Neural cell (in vitro differentiated cells): ENCODE data around the gene FKBP4. TPM values are rescaled to one million over a fixed set of nuclear protein-coding genes. Genes with fewer than 3 reads are reported as not detected.

Source experiments
- H2AFZ ChIP-seq: fragments of 200-600, 300-800 bp; sonication (generic), shearing (Covaris generic); 2 replicates; pipeline ENCODE4 v1.6.0; 2014; ENCODE audit warnings: low read depth, mild to moderate bottlenecking, antibody characterized with exemption, low read length, moderate library complexity
- H3F3A ChIP-seq: fragments of 200-600 bp; shearing (Covaris generic); 2 replicates; pipeline ENCODE4 v1.6.1; 2016; ENCODE audit warnings: mild to moderate bottlenecking, moderate library complexity, mixed read lengths, antibody characterized with exemption, low read length; ENCODE audit not compliant: insufficient read depth, poor library complexity, severe bottlenecking
- H3K27ac ChIP-seq: fragments of 200-600, 300-800 bp; sonication (generic), shearing (Covaris generic); 2 replicates; pipeline ENCODE4 v1.5.1; 2014; ENCODE audit warnings: mild to moderate bottlenecking, low read length, moderate library complexity
- H3K27me3 ChIP-seq: fragments of 300-800, 200-600 bp; sonication (generic), shearing (Covaris generic); 2 replicates; pipeline ENCODE4 v1.6.0; 2014; ENCODE audit warnings: mild to moderate bottlenecking, low read depth, low read length, moderate library complexity; ENCODE audit not compliant: insufficient read depth
- H3K36me3 ChIP-seq: fragments of 300-800, 200-600 bp; sonication (generic), shearing (Covaris generic); 2 replicates; pipeline ENCODE4 v1.5.1; 2014; ENCODE audit warnings: mild to moderate bottlenecking, antibody characterized with exemption, low read length, moderate library complexity; ENCODE audit not compliant: insufficient read depth
- H3K4me2 ChIP-seq: fragments of 300-800, 200-600 bp; sonication (generic), shearing (Covaris generic); 2 replicates; pipeline ENCODE4 v1.6.0; 2014; ENCODE audit warnings: mild to moderate bottlenecking, low read length
- H3K4me3 ChIP-seq: fragments of 300-800, 200-600 bp; sonication (generic), shearing (Covaris generic); 2 replicates; pipeline ENCODE4 v1.5.1; 2014; ENCODE audit warnings: mild to moderate bottlenecking, low read length, moderate library complexity
- H3K79me2 ChIP-seq: fragments of 200-600 bp; shearing (Covaris generic); replicated peaks from 2 replicates; pipeline ENCODE4 v1.6.0; 2014; ENCODE audit warnings: mild to moderate bottlenecking, low read length, moderate library complexity; ENCODE audit not compliant: insufficient read depth
- H3K9ac ChIP-seq: fragments of 300-800, 200-600 bp; sonication (generic), shearing (Covaris generic); 2 replicates; pipeline ENCODE4 v1.6.1; 2016; ENCODE audit warnings: mild to moderate bottlenecking, low read length, mixed read lengths
- H3K9me2 ChIP-seq: fragments of 200-600 bp; shearing (Covaris generic); 2 replicates; pipeline ENCODE4 v1.6.1; 2016; ENCODE audit warnings: mild to moderate bottlenecking, low read length, mixed read lengths; ENCODE audit not compliant: insufficient read depth
- H3K9me3 ChIP-seq: fragments of 200-600, 300-800 bp; sonication (generic), shearing (Covaris generic); 2 replicates; pipeline ENCODE4 v1.6.1; 2016; ENCODE audit warnings: mild to moderate bottlenecking, mixed run types, low read length, moderate library complexity, mixed read lengths
- H4K20me1 ChIP-seq: fragments of 200-600 bp; shearing (Covaris generic); 2 replicates; pipeline ENCODE4 v1.6.1; 2016; ENCODE audit warnings: mild to moderate bottlenecking, mixed run types; ENCODE audit not compliant: insufficient read depth
- EP300 ChIP-seq: fragments of 450-650 bp; conservative IDR thresholded peaks from 2 replicates; pipeline ENCODE4 v1.6.1; 2014; ENCODE audit warnings: antibody characterized with exemption, mild to moderate bottlenecking, moderate library complexity; ENCODE audit not compliant: poor library complexity, severe bottlenecking
- EZH2 ChIP-seq: fragments of 200-600, 300-800 bp; shearing (Covaris generic), sonication (generic); IDR thresholded peaks from 2 replicates; pipeline ENCODE4 v1.6.1; 2014; ENCODE audit warnings: antibody characterized with exemption, low read length, borderline replicate concordance, mild to moderate bottlenecking; ENCODE audit not compliant: insufficient read depth, poor library complexity, severe bottlenecking
- MXI1 ChIP-seq: fragments of 450-650 bp; conservative IDR thresholded peaks from 2 replicates; pipeline ENCODE4 v1.6.1; 2014; ENCODE audit warnings: antibody characterized with exemption, mild to moderate bottlenecking; ENCODE audit not compliant: poor library complexity, severe bottlenecking
- POLR2AphosphoS5 ChIP-seq: IDR thresholded peaks from 2 replicates; pipeline ENCODE4 v1.6.1; 2012
- RAD21 ChIP-seq: fragments of 450-650 bp; conservative IDR thresholded peaks from 2 replicates; pipeline ENCODE4 v1.6.1; 2014; ENCODE audit warnings: antibody characterized with exemption, mild to moderate bottlenecking, moderate library complexity
- SMC3 ChIP-seq: fragments of 450-650 bp; conservative IDR thresholded peaks from 2 replicates; pipeline ENCODE4 v1.6.1; 2014; ENCODE audit warnings: antibody characterized with exemption, mild to moderate bottlenecking, moderate library complexity; ENCODE audit not compliant: poor library complexity
- TAF1 ChIP-seq: IDR thresholded peaks from 2 replicates; pipeline ENCODE4 v1.6.1; 2012; ENCODE audit warnings: low read depth
- polyA plus RNA-seq: library from polyadenylated mRNA; depleted of rRNA; stranded (reverse); fragments of >200 nt; gene quantifications from 2 replicates; pipeline ENCODE4 v1.2.3, GENCODE V29; 2014
- TF ChIP-seq, protein P1 (sequence below): fragments of 450-650 bp; IDR thresholded peaks from 2 replicates; pipeline ENCODE4 v1.5.1; 2014; ENCODE audit warnings: antibody characterized with exemption, mild to moderate bottlenecking, moderate library complexity; ENCODE audit not compliant: poor library complexity, severe bottlenecking
- TF ChIP-seq, protein P2 (sequence below): IDR thresholded peaks from 2 replicates; pipeline ENCODE4 v1.6.1; 2012; ENCODE audit warnings: borderline replicate concordance

FKBP4 gene
- polyA plus RNA-seq, 1 donor from 2014 or later, result 102 TPM

DNA sequence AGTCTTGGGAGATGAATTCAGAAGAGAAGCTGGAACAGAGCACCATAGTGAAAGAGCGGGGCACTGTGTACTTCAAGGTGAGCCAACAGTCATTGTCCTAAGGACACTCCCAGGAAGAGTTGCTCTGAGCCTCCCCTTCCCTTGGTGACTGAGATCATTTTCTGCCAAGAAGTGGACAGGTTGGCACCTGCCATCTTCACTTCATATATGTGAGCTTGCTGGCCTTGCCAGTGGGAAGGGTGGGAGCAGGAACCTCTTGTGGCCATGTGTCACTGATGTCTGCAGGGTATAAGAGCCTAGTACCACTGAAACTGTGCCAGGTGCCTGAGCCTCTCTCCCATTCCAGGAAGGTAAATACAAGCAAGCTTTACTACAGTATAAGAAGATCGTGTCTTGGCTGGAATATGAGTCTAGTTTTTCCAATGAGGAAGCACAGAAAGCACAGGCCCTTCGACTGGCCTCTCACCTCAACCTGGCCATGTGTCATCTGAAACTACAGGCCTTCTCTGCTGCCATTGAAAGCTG, 5.3 kb downstream of the FKBP4 start:
- no peak overlapping the region for H3K9ac ChIP-seq
- no peak for TF ChIP-seq EZH2
- TF ChIP-seq EP300, result no peak
- TF ChIP-seq TAF1, result no peak
- TF ChIP-seq RAD21, result no peak
- TF ChIP-seq, protein P1, sequence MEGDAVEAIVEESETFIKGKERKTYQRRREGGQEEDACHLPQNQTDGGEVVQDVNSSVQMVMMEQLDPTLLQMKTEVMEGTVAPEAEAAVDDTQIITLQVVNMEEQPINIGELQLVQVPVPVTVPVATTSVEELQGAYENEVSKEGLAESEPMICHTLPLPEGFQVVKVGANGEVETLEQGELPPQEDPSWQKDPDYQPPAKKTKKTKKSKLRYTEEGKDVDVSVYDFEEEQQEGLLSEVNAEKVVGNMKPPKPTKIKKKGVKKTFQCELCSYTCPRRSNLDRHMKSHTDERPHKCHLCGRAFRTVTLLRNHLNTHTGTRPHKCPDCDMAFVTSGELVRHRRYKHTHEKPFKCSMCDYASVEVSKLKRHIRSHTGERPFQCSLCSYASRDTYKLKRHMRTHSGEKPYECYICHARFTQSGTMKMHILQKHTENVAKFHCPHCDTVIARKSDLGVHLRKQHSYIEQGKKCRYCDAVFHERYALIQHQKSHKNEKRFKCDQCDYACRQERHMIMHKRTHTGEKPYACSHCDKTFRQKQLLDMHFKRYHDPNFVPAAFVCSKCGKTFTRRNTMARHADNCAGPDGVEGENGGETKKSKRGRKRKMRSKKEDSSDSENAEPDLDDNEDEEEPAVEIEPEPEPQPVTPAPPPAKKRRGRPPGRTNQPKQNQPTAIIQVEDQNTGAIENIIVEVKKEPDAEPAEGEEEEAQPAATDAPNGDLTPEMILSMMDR, result no peak
- no peak for TF ChIP-seq SMC3
- no peak for TF ChIP-seq POLR2AphosphoS5
- TF ChIP-seq, protein P2, sequence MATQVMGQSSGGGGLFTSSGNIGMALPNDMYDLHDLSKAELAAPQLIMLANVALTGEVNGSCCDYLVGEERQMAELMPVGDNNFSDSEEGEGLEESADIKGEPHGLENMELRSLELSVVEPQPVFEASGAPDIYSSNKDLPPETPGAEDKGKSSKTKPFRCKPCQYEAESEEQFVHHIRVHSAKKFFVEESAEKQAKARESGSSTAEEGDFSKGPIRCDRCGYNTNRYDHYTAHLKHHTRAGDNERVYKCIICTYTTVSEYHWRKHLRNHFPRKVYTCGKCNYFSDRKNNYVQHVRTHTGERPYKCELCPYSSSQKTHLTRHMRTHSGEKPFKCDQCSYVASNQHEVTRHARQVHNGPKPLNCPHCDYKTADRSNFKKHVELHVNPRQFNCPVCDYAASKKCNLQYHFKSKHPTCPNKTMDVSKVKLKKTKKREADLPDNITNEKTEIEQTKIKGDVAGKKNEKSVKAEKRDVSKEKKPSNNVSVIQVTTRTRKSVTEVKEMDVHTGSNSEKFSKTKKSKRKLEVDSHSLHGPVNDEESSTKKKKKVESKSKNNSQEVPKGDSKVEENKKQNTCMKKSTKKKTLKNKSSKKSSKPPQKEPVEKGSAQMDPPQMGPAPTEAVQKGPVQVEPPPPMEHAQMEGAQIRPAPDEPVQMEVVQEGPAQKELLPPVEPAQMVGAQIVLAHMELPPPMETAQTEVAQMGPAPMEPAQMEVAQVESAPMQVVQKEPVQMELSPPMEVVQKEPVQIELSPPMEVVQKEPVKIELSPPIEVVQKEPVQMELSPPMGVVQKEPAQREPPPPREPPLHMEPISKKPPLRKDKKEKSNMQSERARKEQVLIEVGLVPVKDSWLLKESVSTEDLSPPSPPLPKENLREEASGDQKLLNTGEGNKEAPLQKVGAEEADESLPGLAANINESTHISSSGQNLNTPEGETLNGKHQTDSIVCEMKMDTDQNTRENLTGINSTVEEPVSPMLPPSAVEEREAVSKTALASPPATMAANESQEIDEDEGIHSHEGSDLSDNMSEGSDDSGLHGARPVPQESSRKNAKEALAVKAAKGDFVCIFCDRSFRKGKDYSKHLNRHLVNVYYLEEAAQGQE, result no peak
- no peak for TF ChIP-seq MXI1

DNA sequence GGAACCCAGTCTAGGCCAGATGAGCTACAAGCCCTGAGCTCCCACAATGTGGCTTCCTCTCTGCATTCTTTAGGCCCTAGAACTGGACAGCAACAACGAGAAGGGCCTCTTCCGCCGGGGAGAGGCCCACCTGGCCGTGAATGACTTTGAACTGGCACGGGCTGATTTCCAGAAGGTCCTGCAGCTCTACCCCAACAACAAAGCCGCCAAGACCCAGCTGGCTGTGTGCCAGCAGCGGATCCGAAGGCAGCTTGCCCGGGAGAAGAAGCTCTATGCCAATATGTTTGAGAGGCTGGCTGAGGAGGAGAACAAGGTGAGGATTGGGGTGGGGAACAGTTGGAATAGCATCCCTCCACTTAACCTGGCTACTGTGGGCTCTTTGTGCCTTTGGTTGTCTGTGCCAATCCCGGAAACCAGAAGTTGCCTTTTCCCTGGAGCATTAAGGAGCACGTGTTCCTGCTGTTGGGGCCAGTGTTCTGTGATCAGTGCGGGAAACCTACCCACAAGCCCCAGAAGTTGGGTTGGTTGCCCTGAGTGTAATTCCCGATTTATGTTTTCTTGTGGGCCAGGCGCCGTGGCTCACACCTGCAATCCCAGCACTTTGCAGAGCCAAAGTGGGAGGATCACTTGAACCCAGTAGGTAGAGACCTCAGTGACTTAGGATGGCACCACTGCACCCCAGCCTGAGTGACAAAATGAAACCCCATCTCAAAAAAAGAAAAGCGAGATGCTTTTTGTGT, 6.4 kb downstream of the FKBP4 start:
- Histone ChIP-seq H3K79me2 (peaks cover 17% of the 10 kb centered on the region), H2AFZ (no peak overlapping the region), H3K27ac (no peak overlapping the region), H3F3A (peaks cover 1% of the 10 kb centered on the region), H3K4me2 (no peak overlapping the region), H3K9ac (no peak overlapping the region), H4K20me1 (peaks cover 5% of the 10 kb centered on the region), H3K36me3 (peaks cover 19% of the 10 kb centered on the region), H3K27me3 (no peaks in the 10 kb centered on the region), H3K9me3 (no peaks in the 10 kb centered on the region), H3K4me3 (no peak overlapping the region), H3K9me2 (no peaks in the 10 kb centered on the region)
- TF ChIP-seq EP300, result no peak
- TF ChIP-seq RAD21, result no peak
- TF ChIP-seq, protein P2, result no peak
- TF ChIP-seq, protein P1, result no peak
- TF ChIP-seq POLR2AphosphoS5, result no peak
- TF ChIP-seq SMC3, result no peak
- TF ChIP-seq MXI1, result no peak
- no peak for TF ChIP-seq EZH2
- TF ChIP-seq TAF1, result no peak

More for the DNA sequence above, 5.3 kb downstream of the FKBP4 start:
- Histone ChIP-seq H3K4me3 (no peak overlapping the region), H3K79me2 (peaks cover 22% of the 10 kb centered on the region), H3K27me3 (no peaks in the 10 kb centered on the region), H3K4me2 (no peak overlapping the region), H3F3A (peaks cover 4% of the 10 kb centered on the region), H3K9me3 (no peaks in the 10 kb centered on the region), H3K36me3 (peaks cover 19% of the 10 kb centered on the region), H3K27ac (no peak overlapping the region), H3K9me2 (no peaks in the 10 kb centered on the region), H4K20me1 (peaks cover 5% of the 10 kb centered on the region), H2AFZ (no peak overlapping the region)
